ENCODE results near the gene ZNF565.

Gene ZNF565

GRCh38 chr19:36214386-36215275 is at the start of gene ZNF565, which contains the start of gene ZNF146:
Gene ZNF565, minus strand, starts transcription at chr19:36214665. Its CDS starts 12,680 bp downstream, at chr19:36201985.
Gene ZNF146, plus strand, starts transcription at chr19:36215106. Its CDS starts 21,335 bp downstream, at chr19:36236441.
- DNase-seq (ENCODE audit: low read depth): peak; percentile 97
- TF ChIP-seq CTCF (IDR thresholded peaks at IDR 0.05; ENCODE audit: control insufficient read depth, extremely low read depth, insufficient read depth): no peak

DNA sequence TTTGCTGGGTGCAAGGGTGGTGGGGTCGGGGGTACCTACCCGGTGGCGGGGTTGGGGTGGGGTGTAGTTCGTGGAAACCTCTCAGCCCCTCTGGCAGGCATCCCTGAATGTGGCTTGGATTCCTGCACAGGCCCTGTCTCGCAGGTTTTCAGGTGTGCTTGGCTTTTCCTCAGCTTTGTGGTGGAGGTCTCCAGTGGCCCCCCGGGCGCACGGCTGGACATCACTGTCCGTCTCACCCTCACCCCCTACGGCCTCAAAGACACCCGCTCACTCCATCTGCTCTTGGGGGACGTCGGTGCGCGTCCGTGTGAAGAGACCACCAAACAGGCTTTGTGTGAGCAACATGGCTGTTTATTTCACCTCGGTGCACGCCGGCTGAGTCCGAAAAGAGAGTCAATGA is 44.7 kb upstream of the ZNF565 start:
- no peak for TF ChIP-seq CTCF (IDR thresholded peaks at IDR 0.05; ENCODE audit: control insufficient read depth, extremely low read depth, insufficient read depth)
- H3K4me3 ChIP-seq (ENCODE audit: low read depth, low read length): no peak overlapping the region
- DNase-seq (ENCODE audit: low read depth): no peak

More at GRCh38 chr19:36214386-36215275, at the start of gene ZNF565, which contains the start of gene ZNF146:
- H3K4me3 ChIP-seq (ENCODE audit: low read depth, low read length): peak within 1 kb of the TSS; percentile 90

GRCh38 chr19:36258028-36258875 is 43.8 kb upstream of the ZNF565 start:
- DNase-seq (ENCODE audit: low read depth): no peak
- no peak for TF ChIP-seq CTCF (IDR thresholded peaks at IDR 0.05; ENCODE audit: control insufficient read depth, extremely low read depth, insufficient read depth)
- peak overlapping the region; percentile 56 for H3K4me3 ChIP-seq (ENCODE audit: low read depth, low read length)

DNA sequence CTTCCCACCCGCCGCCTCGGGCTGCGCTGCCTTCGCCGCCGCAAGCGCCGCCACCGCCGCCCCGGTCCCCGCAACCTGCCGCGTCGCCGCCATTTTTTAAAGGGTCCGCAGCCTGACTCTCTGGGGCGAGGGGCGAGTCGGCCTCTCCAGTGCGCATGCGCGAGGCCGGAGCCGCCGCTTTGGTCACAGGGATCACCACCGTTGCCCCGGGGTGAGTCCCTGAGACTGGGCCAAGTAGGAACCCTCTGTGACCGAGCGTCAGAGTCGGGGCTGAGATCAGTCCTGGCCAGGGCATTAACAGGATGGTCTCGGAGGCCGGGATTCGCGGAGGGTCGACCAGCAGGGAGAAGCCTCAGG is 43.0 kb upstream of the ZNF565 start:
- TF ChIP-seq CTCF (IDR thresholded peaks at IDR 0.05; ENCODE audit: control insufficient read depth, extremely low read depth, insufficient read depth): no peak
- DNase-seq (ENCODE audit: low read depth): no peak
- peak overlapping the region; percentile 56 for H3K4me3 ChIP-seq (ENCODE audit: low read depth, low read length)

GRCh38 chr19:36256853-36257519 is 42.5 kb upstream of the ZNF565 start:
- peak overlapping the region; percentile 56 for H3K4me3 ChIP-seq (ENCODE audit: low read depth, low read length)
- DNase-seq (ENCODE audit: low read depth): no peak
- TF ChIP-seq CTCF (IDR thresholded peaks at IDR 0.05; ENCODE audit: control insufficient read depth, extremely low read depth, insufficient read depth): no peak

GRCh38 chr19:36256064-36256463 is 41.6 kb upstream of the ZNF565 start:
- no peak overlapping the region for H3K4me3 ChIP-seq (ENCODE audit: low read depth, low read length)
- TF ChIP-seq CTCF (IDR thresholded peaks at IDR 0.05; ENCODE audit: control insufficient read depth, extremely low read depth, insufficient read depth): no peak
- DNase-seq (ENCODE audit: low read depth): no peak

All from LNCaP clone FGC (cell line).